ENCODE data around the gene ZFP1.

DNA sequence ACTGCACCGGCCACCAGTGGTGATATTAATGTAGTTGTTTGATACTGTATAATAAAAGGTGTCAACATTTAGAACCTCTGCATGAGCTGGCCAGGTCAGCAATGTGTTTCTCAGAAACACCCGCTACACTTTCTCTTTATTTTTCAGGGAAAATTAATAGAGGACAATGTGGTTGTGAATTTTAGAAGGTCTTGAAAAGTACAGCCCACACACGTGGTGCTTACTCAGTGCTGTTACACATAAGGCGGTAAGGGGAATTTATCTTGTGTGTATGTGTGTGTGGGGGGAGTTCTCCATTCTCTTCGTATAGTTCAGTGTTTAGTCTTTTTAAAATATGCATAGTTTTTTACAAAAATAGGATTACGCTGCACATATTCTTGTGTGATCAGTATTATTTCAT lies 4.4 kb upstream of the ZFP1 start:
- TF ChIP-seq, protein P1, sequence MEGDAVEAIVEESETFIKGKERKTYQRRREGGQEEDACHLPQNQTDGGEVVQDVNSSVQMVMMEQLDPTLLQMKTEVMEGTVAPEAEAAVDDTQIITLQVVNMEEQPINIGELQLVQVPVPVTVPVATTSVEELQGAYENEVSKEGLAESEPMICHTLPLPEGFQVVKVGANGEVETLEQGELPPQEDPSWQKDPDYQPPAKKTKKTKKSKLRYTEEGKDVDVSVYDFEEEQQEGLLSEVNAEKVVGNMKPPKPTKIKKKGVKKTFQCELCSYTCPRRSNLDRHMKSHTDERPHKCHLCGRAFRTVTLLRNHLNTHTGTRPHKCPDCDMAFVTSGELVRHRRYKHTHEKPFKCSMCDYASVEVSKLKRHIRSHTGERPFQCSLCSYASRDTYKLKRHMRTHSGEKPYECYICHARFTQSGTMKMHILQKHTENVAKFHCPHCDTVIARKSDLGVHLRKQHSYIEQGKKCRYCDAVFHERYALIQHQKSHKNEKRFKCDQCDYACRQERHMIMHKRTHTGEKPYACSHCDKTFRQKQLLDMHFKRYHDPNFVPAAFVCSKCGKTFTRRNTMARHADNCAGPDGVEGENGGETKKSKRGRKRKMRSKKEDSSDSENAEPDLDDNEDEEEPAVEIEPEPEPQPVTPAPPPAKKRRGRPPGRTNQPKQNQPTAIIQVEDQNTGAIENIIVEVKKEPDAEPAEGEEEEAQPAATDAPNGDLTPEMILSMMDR (IDR thresholded peaks at IDR 0.05; ENCODE audit: poor library complexity), result no peak
- TF ChIP-seq EZH2 (IDR thresholded peaks at IDR 0.05; ENCODE audit: borderline replicate concordance) (no peak), EZH2phosphoT487 (IDR thresholded peaks at IDR 0.05; ENCODE audit: low read depth, severe bottlenecking, unreplicated experiment) (no peak)
